NCI-H748 (cell line): ENCODE measurements around the gene CDC42SE1.
A peak's percentile ranks its signal among the peaks of the same experiment; 100 is the strongest.
"Not testable (repeated sequence)": the region's sequence is repeated elsewhere in the genome, so short reads cannot be mapped to it uniquely, and the experiment has no call there.

ENCODE experiments used
- DNase-seq: peaks from one replicate; lab custom pipeline; 2025; ENCODE audit not compliant: unreplicated experiment; lab: John Stamatoyannopoulos, UW

The CDC42SE1 gene

GRCh38 chr1:151059109-151060006 is at the start of gene CDC42SE1:
Gene CDC42SE1, minus strand, starts transcription at chr1:151059622. Its CDS starts 3,892 bp downstream, at chr1:151055730.
- DNase-seq: peak; percentile 89

- no peak for DNase-seq
Observed at GRCh38 chr1:151108331-151108730, 48.9 kb upstream of the CDC42SE1 start.

- DNase-seq: peak; percentile 27
Observed at GRCh38 chr1:151106894-151107293, 47.5 kb upstream of the CDC42SE1 start.

- DNase-seq: no peak
Observed at GRCh38 chr1:151104630-151105029, 45.2 kb upstream of the CDC42SE1 start.

GRCh38 chr1:151098126-151098525 is 38.7 kb upstream of the CDC42SE1 start:
- DNase-seq: no peak

- not testable (repeated sequence) for DNase-seq
Observed at GRCh38 chr1:151097426-151097825, 38.0 kb upstream of the CDC42SE1 start.

- peak; percentile 7 for DNase-seq
Observed at GRCh38 chr1:151085953-151086559, 26.6 kb upstream of the CDC42SE1 start.

- no peak for DNase-seq
Observed at GRCh38 chr1:151072224-151072623, 12.8 kb upstream of the CDC42SE1 start.

GRCh38 chr1:151070474-151071276 is 11.3 kb upstream of the CDC42SE1 start, which contains the start of gene GABPB2:
Gene GABPB2, plus strand, starts transcription at chr1:151070761. Its CDS starts 17,429 bp downstream, at chr1:151088190.
- DNase-seq: no peak

GRCh38 chr1:151069103-151069486 is 9.7 kb upstream of the CDC42SE1 start:
- no peak for DNase-seq

GRCh38 chr1:151067185-151067584 is 7.8 kb upstream of the CDC42SE1 start:
- DNase-seq: no peak

GRCh38 chr1:151065089-151065645 is 5.7 kb upstream of the CDC42SE1 start:
- no peak for DNase-seq

- no peak for DNase-seq
Observed at GRCh38 chr1:151062741-151063371, 3.4 kb upstream of the CDC42SE1 start.

GRCh38 chr1:151061704-151062103 is 2.3 kb upstream of the CDC42SE1 start:
- no peak for DNase-seq

GRCh38 chr1:151060657-151061421 is 1.4 kb upstream of the CDC42SE1 start:
- DNase-seq: peak; percentile 73

GRCh38 chr1:151060007-151060656 is 710 bp upstream of the CDC42SE1 start, which contains the start of gene MLLT11:
Gene MLLT11, plus strand, starts transcription at chr1:151060397. Its CDS starts 6,828 bp downstream, at chr1:151067225.
- DNase-seq: peak; percentile 88

- peak; percentile 85 for DNase-seq
Observed at GRCh38 chr1:151058692-151059091, 730 bp downstream of the CDC42SE1 start.

- DNase-seq: no peak
Observed at GRCh38 chr1:151056149-151056548, 3.3 kb downstream of the CDC42SE1 start.

- DNase-seq: no peak
Observed at GRCh38 chr1:151055581-151055980, 3.8 kb downstream of the CDC42SE1 start.
